ENCODE results near the gene RBM39. TPM values are rescaled to one million over a fixed set of nuclear protein-coding genes. Genes with fewer than 3 reads are reported as not detected.

RBM39 gene
- total and polyA plus RNA-seq, 9 of the 15 experiments (the other 6 are each of a cell fraction or from before 2014, with no cell fraction given) = 143 to 319 (median 228) TPM

- TF ChIP-seq NR2F6 (CRISPR knock-in tag; IDR thresholded peaks at IDR 0.05) (no peak), ETS1 (conservative IDR thresholded peaks at IDR 0.05; ENCODE audit: control insufficient read depth, low read depth, low read length) (peak; percentile 87), PTRF (tag; IDR thresholded peaks at IDR 0.05) (no peak), CREB3 (tag; conservative IDR thresholded peaks at IDR 0.05; ENCODE audit: low read depth) (no peak), FOXM1 (IDR thresholded peaks at IDR 0.05; ENCODE audit: low read depth) (no peak), FOXM1 (CRISPR knock-in tag; IDR thresholded peaks at IDR 0.05; ENCODE audit: low read depth) (peak; percentile 25; the same call in 1 of the 2 replicates), ZBTB26 (CRISPR knock-in tag; IDR thresholded peaks at IDR 0.05) (no peak), ZNF699 (CRISPR knock-in tag; IDR thresholded peaks at IDR 0.05; ENCODE audit: insufficient replicate concordance) (no peak), CHD7 (IDR thresholded peaks at IDR 0.05; ENCODE audit: low read depth, low read length) (no peak), MCM2 (IDR thresholded peaks at IDR 0.05; ENCODE audit: low read depth) (no peak), ARNT (IDR thresholded peaks at IDR 0.05) (no peak), ZNF583 (CRISPR knock-in tag; IDR thresholded peaks at IDR 0.05) (no peak), ZNF445 (CRISPR knock-in tag; IDR thresholded peaks at IDR 0.05; ENCODE audit: low read depth) (no peak)
Measured at GRCh38 chr20:35699127-35699956, 42.7 kb downstream of the RBM39 start, which contains the start of the genes NFS1 and ROMO1 (continued).
